GM12891 (cell line): ENCODE measurements around the gene ANO5.

ENCODE experiments used
- PAX5 ChIP-seq: IDR thresholded peaks from 2 replicates; pipeline ENCODE4 v1.6.1; 2011; ENCODE audit warnings: low read length, moderate library complexity, mild to moderate bottlenecking; ENCODE audit not compliant: insufficient read depth, severe bottlenecking
- POLR2A ChIP-seq: IDR thresholded peaks from 2 replicates; pipeline ENCODE4 v1.6.1; 2011; ENCODE audit warnings: low read depth, low read length, control low read depth
- POLR2AphosphoS5 ChIP-seq: IDR thresholded peaks from 2 replicates; pipeline ENCODE4 v1.6.1; 2011; ENCODE audit warnings: low read depth, low read length, control low read depth
- POU2F2 ChIP-seq: IDR thresholded peaks from 2 replicates; pipeline ENCODE4 v1.6.1; 2011; ENCODE audit warnings: low read depth, mild to moderate bottlenecking, control low read depth, low read length, moderate library complexity
- SPI1 ChIP-seq: IDR thresholded peaks from 2 replicates; pipeline ENCODE4 v1.6.1; 2011; ENCODE audit warnings: low read depth, low read length, control low read depth
- TAF1 ChIP-seq: IDR thresholded peaks from 2 replicates; pipeline ENCODE4 v1.6.1; 2011; ENCODE audit warnings: low read depth, low read length, control low read depth

- no peak for TF ChIP-seq POLR2A
- TF ChIP-seq POLR2AphosphoS5: no peak
- TF ChIP-seq SPI1: no peak
- no peak for TF ChIP-seq PAX5
- no peak for TF ChIP-seq TAF1
- no peak for TF ChIP-seq POU2F2
These were observed 57.0 kb downstream of the ANO5 start for GRCh38 chr11:22249871-22250270.
